HEK293 (cell line): ENCODE results near the gene AGMO.

Experiments
- PRDM10 ChIP-seq: fragments of 450-650 bp; formaldehyde crosslinking; IDR thresholded peaks from 2 replicates; pipeline ENCODE4 v1.5.1; 2016; ENCODE audit warnings: missing biosample characterization, missing genetic modification characterization
- ZNF398 ChIP-seq: fragments of 450-650 bp; formaldehyde crosslinking; IDR thresholded peaks from 2 replicates; pipeline ENCODE4 v1.5.1; 2017; ENCODE audit warnings: missing biosample characterization, missing genetic modification characterization

DNA sequence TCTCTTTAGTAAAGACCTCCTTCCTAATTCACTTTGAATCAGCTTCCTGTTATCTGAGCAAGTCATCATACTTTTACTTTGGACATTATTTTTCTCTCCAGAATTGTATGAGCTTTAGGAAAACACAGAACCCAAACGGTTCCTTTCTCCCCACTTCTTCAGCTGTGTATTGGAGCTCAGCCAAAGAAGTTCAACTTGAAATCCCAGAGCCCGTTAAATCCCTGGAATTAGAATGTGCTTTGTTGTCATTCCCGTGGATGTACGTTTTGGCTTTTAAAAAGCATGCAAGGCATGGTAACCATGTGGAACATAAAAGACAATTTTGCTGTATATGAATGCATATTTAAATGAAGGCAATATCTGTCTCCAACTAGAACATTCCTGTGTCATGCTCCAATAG is 46.6 kb downstream of the AGMO start:
- TF ChIP-seq ZNF398 (tag by site-specific recombination) = no peak
- no peak for TF ChIP-seq PRDM10 (tag by site-specific recombination)
